ENCODE results near the gene ZDHHC1.

The ZDHHC1 gene

DNA sequence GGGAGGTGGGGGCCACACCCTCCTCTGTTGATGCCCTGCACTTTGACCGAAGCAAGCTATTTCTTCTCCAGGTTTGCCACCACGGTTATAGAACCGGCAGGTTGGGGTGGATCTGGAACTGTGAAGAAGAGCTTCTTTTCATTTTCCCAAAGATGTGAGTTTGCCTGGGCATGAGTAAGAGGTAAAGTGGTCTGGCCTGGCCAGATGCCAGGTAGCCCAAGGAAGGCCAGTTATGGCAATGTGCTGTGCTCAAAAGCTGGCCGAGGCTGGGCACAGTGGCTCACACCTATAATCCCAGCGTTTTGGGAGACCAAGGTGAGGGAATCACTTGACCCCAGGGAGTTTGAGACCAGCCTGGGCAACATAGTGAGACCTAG is 46.0 kb upstream of the ZDHHC1 start:
- no peaks in the 10 kb centered on the region for H3K36me3 ChIP-seq (replicated peaks; ENCODE audit: low read depth, low read length)
- TF ChIP-seq, protein P1, sequence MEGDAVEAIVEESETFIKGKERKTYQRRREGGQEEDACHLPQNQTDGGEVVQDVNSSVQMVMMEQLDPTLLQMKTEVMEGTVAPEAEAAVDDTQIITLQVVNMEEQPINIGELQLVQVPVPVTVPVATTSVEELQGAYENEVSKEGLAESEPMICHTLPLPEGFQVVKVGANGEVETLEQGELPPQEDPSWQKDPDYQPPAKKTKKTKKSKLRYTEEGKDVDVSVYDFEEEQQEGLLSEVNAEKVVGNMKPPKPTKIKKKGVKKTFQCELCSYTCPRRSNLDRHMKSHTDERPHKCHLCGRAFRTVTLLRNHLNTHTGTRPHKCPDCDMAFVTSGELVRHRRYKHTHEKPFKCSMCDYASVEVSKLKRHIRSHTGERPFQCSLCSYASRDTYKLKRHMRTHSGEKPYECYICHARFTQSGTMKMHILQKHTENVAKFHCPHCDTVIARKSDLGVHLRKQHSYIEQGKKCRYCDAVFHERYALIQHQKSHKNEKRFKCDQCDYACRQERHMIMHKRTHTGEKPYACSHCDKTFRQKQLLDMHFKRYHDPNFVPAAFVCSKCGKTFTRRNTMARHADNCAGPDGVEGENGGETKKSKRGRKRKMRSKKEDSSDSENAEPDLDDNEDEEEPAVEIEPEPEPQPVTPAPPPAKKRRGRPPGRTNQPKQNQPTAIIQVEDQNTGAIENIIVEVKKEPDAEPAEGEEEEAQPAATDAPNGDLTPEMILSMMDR (IDR thresholded peaks at IDR 0.05; ENCODE audit: low read depth, low read length): no peak
- TF ChIP-seq EZH2phosphoT487 (IDR thresholded peaks at IDR 0.05; ENCODE audit: low read depth): no peak
- peaks cover 66% of the 10 kb centered on the region for H4K20me1 ChIP-seq (ENCODE audit: insufficient read depth, low read length)
- no peak overlapping the region for H3K4me3 ChIP-seq (ENCODE audit: low read length)
- H3K27me3 ChIP-seq (ENCODE audit: low read depth, low read length): no peaks in the 10 kb centered on the region
- H3K4me2 ChIP-seq (ENCODE audit: low read length): no peak overlapping the region
- H3K79me2 ChIP-seq (ENCODE audit: low read length): peaks cover 16% of the 10 kb centered on the region; the same call in 1 of the 2 replicates
- H3K9me3 ChIP-seq (ENCODE audit: insufficient read depth, low read length): no peaks in the 10 kb centered on the region
- no peak overlapping the region for H3K27ac ChIP-seq (ENCODE audit: low read length)
- peaks cover 6% of the 10 kb centered on the region for H3K4me1 ChIP-seq (ENCODE audit: low read length)
- H2AFZ ChIP-seq (ENCODE audit: low read depth, low read length): no peak overlapping the region
- no peak overlapping the region for H3K9ac ChIP-seq (ENCODE audit: low read length)

DNA sequence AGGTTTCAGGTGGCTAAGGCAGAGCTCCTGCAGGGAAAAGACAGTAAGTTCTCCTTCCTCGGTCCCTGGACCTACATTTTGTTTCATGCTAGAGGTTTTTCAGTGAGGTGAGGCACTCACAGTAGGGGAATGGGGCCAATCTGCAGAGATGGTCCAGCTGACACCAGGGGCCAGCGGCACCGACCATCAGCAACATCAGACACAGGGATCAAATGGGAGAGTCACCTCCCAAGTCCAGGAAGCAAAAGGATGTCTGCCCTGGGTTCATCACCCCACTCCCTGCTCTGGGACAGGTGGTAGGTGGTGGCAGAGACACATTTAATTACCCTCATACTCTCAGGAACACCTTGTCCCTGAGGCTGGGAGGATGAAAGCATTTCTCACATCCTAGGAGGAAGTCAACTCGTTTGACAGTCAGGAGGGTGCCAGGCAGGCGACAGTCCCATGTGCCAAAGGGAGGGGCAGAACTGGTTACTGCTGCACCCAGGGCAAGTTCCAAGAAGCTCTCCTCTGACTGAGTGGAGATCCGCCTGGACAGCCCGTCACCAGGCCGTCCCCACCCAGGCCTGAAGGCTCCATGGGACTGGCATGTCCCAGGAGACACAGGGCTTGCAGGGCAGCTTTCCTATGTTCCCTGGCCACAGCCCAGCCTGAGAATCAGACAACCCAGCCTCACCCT is 45.5 kb upstream of the ZDHHC1 start:
- peaks cover 16% of the 10 kb centered on the region; the same call in 1 of the 2 replicates for H3K79me2 ChIP-seq (ENCODE audit: low read length)
- no peak for TF ChIP-seq EZH2phosphoT487 (IDR thresholded peaks at IDR 0.05; ENCODE audit: low read depth)
- TF ChIP-seq, protein P1 (IDR thresholded peaks at IDR 0.05; ENCODE audit: low read depth, low read length): no peak

DNA sequence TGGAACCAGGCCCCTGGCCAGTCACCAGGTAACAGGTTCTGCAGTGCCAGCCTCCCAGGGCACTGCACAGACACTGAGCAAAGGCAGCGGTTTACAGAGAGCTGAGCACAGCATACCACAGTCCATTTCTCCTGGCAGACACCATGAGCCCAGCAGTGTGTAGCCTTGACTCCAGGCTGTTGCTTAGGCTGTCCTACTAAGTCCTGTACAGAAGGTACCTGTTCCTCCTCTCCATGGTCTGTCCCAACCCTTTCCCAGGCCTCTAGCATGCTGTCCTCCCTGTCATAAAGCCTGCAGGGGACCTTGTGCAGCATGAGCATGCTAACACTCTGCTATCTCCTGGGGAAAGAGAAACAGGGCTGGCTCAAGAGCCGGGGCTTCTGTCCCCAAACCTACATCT is 44.7 kb upstream of the ZDHHC1 start:
- Histone ChIP-seq H3K4me3 (ENCODE audit: low read length) (no peak overlapping the region), H3K36me3 (replicated peaks; ENCODE audit: low read depth, low read length) (no peaks in the 10 kb centered on the region), H3K9me3 (ENCODE audit: insufficient read depth, low read length) (no peaks in the 10 kb centered on the region), H2AFZ (ENCODE audit: low read depth, low read length) (no peak overlapping the region), H3K79me2 (ENCODE audit: low read length) (peaks cover 16% of the 10 kb centered on the region; the same call in 1 of the 2 replicates), H3K27ac (ENCODE audit: low read length) (no peak overlapping the region), H3K9ac (ENCODE audit: low read length) (no peak overlapping the region), H3K4me1 (ENCODE audit: low read length) (peaks cover 14% of the 10 kb centered on the region), H4K20me1 (ENCODE audit: insufficient read depth, low read length) (peaks cover 73% of the 10 kb centered on the region), H3K4me2 (ENCODE audit: low read length) (no peak overlapping the region), H3K27me3 (ENCODE audit: low read depth, low read length) (no peaks in the 10 kb centered on the region)
- no peak for TF ChIP-seq EZH2phosphoT487 (IDR thresholded peaks at IDR 0.05; ENCODE audit: low read depth)
- TF ChIP-seq, protein P1 (IDR thresholded peaks at IDR 0.05; ENCODE audit: low read depth, low read length): no peak

More for the DNA sequence above, 45.5 kb upstream of the ZDHHC1 start:
- Histone ChIP-seq H3K36me3 (replicated peaks; ENCODE audit: low read depth, low read length) (no peaks in the 10 kb centered on the region), H3K27ac (ENCODE audit: low read length) (no peak overlapping the region), H2AFZ (ENCODE audit: low read depth, low read length) (no peak overlapping the region), H4K20me1 (ENCODE audit: insufficient read depth, low read length) (peaks cover 69% of the 10 kb centered on the region), H3K9me3 (ENCODE audit: insufficient read depth, low read length) (no peaks in the 10 kb centered on the region), H3K4me1 (ENCODE audit: low read length) (peaks cover 7% of the 10 kb centered on the region), H3K9ac (ENCODE audit: low read length) (no peak overlapping the region), H3K4me2 (ENCODE audit: low read length) (no peak overlapping the region), H3K4me3 (ENCODE audit: low read length) (no peak overlapping the region), H3K27me3 (ENCODE audit: low read depth, low read length) (no peaks in the 10 kb centered on the region)

DNA sequence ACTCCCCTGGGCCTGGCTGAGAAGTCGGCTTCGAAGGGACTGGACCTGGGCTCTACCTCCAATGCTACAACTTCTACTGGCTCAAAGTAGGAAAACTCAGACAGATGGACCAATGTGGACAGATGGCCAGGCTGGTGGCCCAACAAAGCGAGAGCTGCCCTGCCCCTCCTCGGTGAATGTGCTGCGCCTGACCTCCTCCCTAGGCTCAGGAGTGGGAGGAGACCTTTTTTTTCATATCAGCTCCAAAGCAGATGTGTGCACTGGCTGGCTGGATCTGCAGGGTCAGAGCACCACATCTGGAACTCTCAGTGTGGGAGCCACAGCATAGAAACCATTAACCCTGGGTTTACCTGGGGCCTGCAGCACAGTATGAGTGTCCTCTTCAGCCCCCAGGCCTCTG is 43.9 kb upstream of the ZDHHC1 start:
- Histone ChIP-seq H3K4me2 (ENCODE audit: low read length) (no peak overlapping the region), H3K4me3 (ENCODE audit: low read length) (no peak overlapping the region), H3K4me1 (ENCODE audit: low read length) (peaks cover 9% of the 10 kb centered on the region), H3K27ac (ENCODE audit: low read length) (no peak overlapping the region), H4K20me1 (ENCODE audit: insufficient read depth, low read length) (peaks cover 71% of the 10 kb centered on the region), H3K36me3 (replicated peaks; ENCODE audit: low read depth, low read length) (no peaks in the 10 kb centered on the region), H3K27me3 (ENCODE audit: low read depth, low read length) (no peaks in the 10 kb centered on the region), H3K9me3 (ENCODE audit: insufficient read depth, low read length) (no peaks in the 10 kb centered on the region), H3K9ac (ENCODE audit: low read length) (no peak overlapping the region), H3K79me2 (ENCODE audit: low read length) (peaks cover 10% of the 10 kb centered on the region; the same call in 1 of the 2 replicates), H2AFZ (ENCODE audit: low read depth, low read length) (no peak overlapping the region)
- TF ChIP-seq, protein P1 (IDR thresholded peaks at IDR 0.05; ENCODE audit: low read depth, low read length): no peak
- TF ChIP-seq EZH2phosphoT487 (IDR thresholded peaks at IDR 0.05; ENCODE audit: low read depth): no peak

All from OCI-LY3 (cell line).